Suppressor macrophage treated with lipopolysaccharide for 4 hours (primary cell): ENCODE results near the gene DOCK4.

Experiments used
- DNase-seq: peaks from one replicate; pipeline ENCODE4 v3.0.0-alpha.2; 2020

DOCK4 gene

GRCh38 chr7:111844904-111845671 is 361.1 kb downstream of the DOCK4 start:
- no peak for DNase-seq

GRCh38 chr7:111842491-111842890 is 363.7 kb downstream of the DOCK4 start:
- DNase-seq: no peak

- DNase-seq: no peak
Measured at GRCh38 chr7:111841596-111842205, 364.5 kb downstream of the DOCK4 start.

GRCh38 chr7:111840528-111840927 is 365.7 kb downstream of the DOCK4 start:
- DNase-seq: no peak

GRCh38 chr7:111839261-111839660 is 366.9 kb downstream of the DOCK4 start:
- no peak for DNase-seq

- no peak for DNase-seq
Measured at GRCh38 chr7:111836592-111836991, 369.6 kb downstream of the DOCK4 start.

GRCh38 chr7:111835066-111835465 is 371.1 kb downstream of the DOCK4 start:
- DNase-seq: no peak

- no peak for DNase-seq
Measured at GRCh38 chr7:111834367-111834766, 371.8 kb downstream of the DOCK4 start.

GRCh38 chr7:111833466-111833865 is 372.7 kb downstream of the DOCK4 start:
- DNase-seq: no peak

GRCh38 chr7:111832174-111832573 is 374.0 kb downstream of the DOCK4 start:
- peak; percentile 15 for DNase-seq

- no peak for DNase-seq
Measured at GRCh38 chr7:111829221-111829620, 377.0 kb downstream of the DOCK4 start.

- DNase-seq: no peak
Measured at GRCh38 chr7:111827863-111828504, 378.2 kb downstream of the DOCK4 start.

- DNase-seq: no peak
Measured at GRCh38 chr7:111825046-111825445, 381.2 kb downstream of the DOCK4 start.

- DNase-seq: no peak
Measured at GRCh38 chr7:111823826-111824225, 382.4 kb downstream of the DOCK4 start.

GRCh38 chr7:111821046-111821445 is 385.2 kb downstream of the DOCK4 start:
- no peak for DNase-seq

GRCh38 chr7:111820621-111821020 is 385.6 kb downstream of the DOCK4 start:
- DNase-seq: no peak

- no peak for DNase-seq
Measured at GRCh38 chr7:111820121-111820520, 386.1 kb downstream of the DOCK4 start.

GRCh38 chr7:111815354-111815753 is 390.8 kb downstream of the DOCK4 start:
- DNase-seq: no peak

- no peak for DNase-seq
Measured at GRCh38 chr7:111813306-111813705, 392.9 kb downstream of the DOCK4 start.

GRCh38 chr7:111806232-111806631 is 400.0 kb downstream of the DOCK4 start:
- no peak for DNase-seq

GRCh38 chr7:111803015-111803758 is 403.0 kb downstream of the DOCK4 start:
- DNase-seq: no peak

GRCh38 chr7:111802194-111802772 is 403.9 kb downstream of the DOCK4 start:
- no peak for DNase-seq

- no peak for DNase-seq
Measured at GRCh38 chr7:111801277-111801676, 404.9 kb downstream of the DOCK4 start.
